Hematopoietic multipotent progenitor cell treated with erythropoietin and hydrocortisone succinate and interleukin-3 and kit ligand, for 15 days (in vitro differentiated cells): Measurements from ENCODE around the gene AGAP3.
A peak's percentile ranks its signal among the peaks of the same experiment; 100 is the strongest.

Experiments
- DNase-seq: peaks from one replicate; pipeline ENCODE4 v3.0.0-alpha.2; 2015; ENCODE audit warnings: low spot score

AGAP3 gene

GRCh38 chr7:151135525-151135845 is 49.2 kb downstream of the AGAP3 start:
- no peak for DNase-seq

GRCh38 chr7:151135866-151136843 is 49.9 kb downstream of the AGAP3 start:
- DNase-seq = no peak

- DNase-seq = no peak
These were observed 50.9 kb downstream of the AGAP3 start for GRCh38 chr7:151137076-151137675.

- DNase-seq = no peak
These were observed 51.5 kb downstream of the AGAP3 start for GRCh38 chr7:151137791-151138152.

GRCh38 chr7:151138153-151138851 is 52.0 kb downstream of the AGAP3 start:
- no peak for DNase-seq

GRCh38 chr7:151139071-151139790 is 53.0 kb downstream of the AGAP3 start:
- DNase-seq = no peak

- no peak for DNase-seq
These were observed 53.5 kb downstream of the AGAP3 start for GRCh38 chr7:151139791-151140190.

- DNase-seq = no peak
These were observed 54.6 kb downstream of the AGAP3 start for GRCh38 chr7:151140826-151141225.

GRCh38 chr7:151141311-151141854 is 55.1 kb downstream of the AGAP3 start:
- no peak for DNase-seq

- no peak for DNase-seq
These were observed 55.8 kb downstream of the AGAP3 start for GRCh38 chr7:151141855-151142685.

- peak; percentile 15 for DNase-seq
These were observed 56.4 kb downstream of the AGAP3 start for GRCh38 chr7:151142686-151143040.

GRCh38 chr7:151143261-151144015 is 57.2 kb downstream of the AGAP3 start:
- no peak for DNase-seq

GRCh38 chr7:151144387-151144786 is 58.1 kb downstream of the AGAP3 start:
- DNase-seq = no peak

- no peak for DNase-seq
These were observed 60.5 kb downstream of the AGAP3 start for GRCh38 chr7:151146761-151147160.

GRCh38 chr7:151148319-151149259 is 62.3 kb downstream of the AGAP3 start:
- DNase-seq = no peak

- DNase-seq = no peak
These were observed 64.1 kb downstream of the AGAP3 start for GRCh38 chr7:151150388-151150787.

- no peak for DNase-seq
These were observed 66.6 kb downstream of the AGAP3 start for GRCh38 chr7:151152643-151153513.

GRCh38 chr7:151157645-151158329 is 71.5 kb downstream of the AGAP3 start:
- no peak for DNase-seq
